ENCODE data around the gene SYS1.

- TF ChIP-seq, protein P1, sequence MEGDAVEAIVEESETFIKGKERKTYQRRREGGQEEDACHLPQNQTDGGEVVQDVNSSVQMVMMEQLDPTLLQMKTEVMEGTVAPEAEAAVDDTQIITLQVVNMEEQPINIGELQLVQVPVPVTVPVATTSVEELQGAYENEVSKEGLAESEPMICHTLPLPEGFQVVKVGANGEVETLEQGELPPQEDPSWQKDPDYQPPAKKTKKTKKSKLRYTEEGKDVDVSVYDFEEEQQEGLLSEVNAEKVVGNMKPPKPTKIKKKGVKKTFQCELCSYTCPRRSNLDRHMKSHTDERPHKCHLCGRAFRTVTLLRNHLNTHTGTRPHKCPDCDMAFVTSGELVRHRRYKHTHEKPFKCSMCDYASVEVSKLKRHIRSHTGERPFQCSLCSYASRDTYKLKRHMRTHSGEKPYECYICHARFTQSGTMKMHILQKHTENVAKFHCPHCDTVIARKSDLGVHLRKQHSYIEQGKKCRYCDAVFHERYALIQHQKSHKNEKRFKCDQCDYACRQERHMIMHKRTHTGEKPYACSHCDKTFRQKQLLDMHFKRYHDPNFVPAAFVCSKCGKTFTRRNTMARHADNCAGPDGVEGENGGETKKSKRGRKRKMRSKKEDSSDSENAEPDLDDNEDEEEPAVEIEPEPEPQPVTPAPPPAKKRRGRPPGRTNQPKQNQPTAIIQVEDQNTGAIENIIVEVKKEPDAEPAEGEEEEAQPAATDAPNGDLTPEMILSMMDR (conservative IDR thresholded peaks at IDR 0.05; ENCODE audit: low read depth in 2 of 2), result no peak
- no peak for TF ChIP-seq POLR2AphosphoS5 (IDR thresholded peaks at IDR 0.05; ENCODE audit: low read depth)
- TF ChIP-seq EZH2 (IDR thresholded peaks at IDR 0.05; ENCODE audit: low read depth, unreplicated experiment), result no peak
- TF ChIP-seq EZH2phosphoT487 (IDR thresholded peaks at IDR 0.05; ENCODE audit: unreplicated experiment), result no peak
- TF ChIP-seq CREB1 (CRISPR knock-in tag; IDR thresholded peaks at IDR 0.05; ENCODE audit: low read depth), result no peak
- TF ChIP-seq REST (IDR thresholded peaks at IDR 0.05; ENCODE audit: unreplicated experiment), result no peak
- TF ChIP-seq ZNF114 (CRISPR knock-in tag; IDR thresholded peaks at IDR 0.05), result no peak
- TF ChIP-seq JUNB (IDR thresholded peaks at IDR 0.05; ENCODE audit: unreplicated experiment), result no peak
- no peak for TF ChIP-seq ZNF331 (CRISPR knock-in tag; IDR thresholded peaks at IDR 0.05; ENCODE audit: low read depth)
These were observed 47.9 kb downstream of the SYS1 start for GRCh38 chr20:45410887-45411286.
